Mesenchymal stem cell (in vitro differentiated cells and primary cell): ENCODE results near the gene CREM.

Experiments
- DNase-seq: peaks from one replicate; pipeline ENCODE4 v3.0.0-alpha.2; 2013
- H2AFZ ChIP-seq: one replicate; pipeline ENCODE4 v1.6.1; 2013; ENCODE audit warnings: low read depth, mild to moderate bottlenecking, control low read depth, inconsistent platforms, low read length, moderate library complexity
- H2AK5ac ChIP-seq: 2 replicates; pipeline ENCODE4 v1.6.1; 2013; ENCODE audit warnings: low read length, moderate library complexity, mild to moderate bottlenecking, inconsistent platforms; ENCODE audit not compliant: severe bottlenecking
- H2BK120ac ChIP-seq: one replicate; pipeline ENCODE4 v1.6.1; 2013; ENCODE audit warnings: low read depth, mild to moderate bottlenecking, inconsistent platforms, low read length, moderate library complexity
- H2BK12ac ChIP-seq, 2 experiments: one replicate each; pipeline ENCODE4 v1.6.1; 2013; ENCODE audit warnings: inconsistent platforms in 2 of 2, low read length in 2 of 2, mild to moderate bottlenecking in 2 of 2, moderate library complexity in 2 of 2, control low read depth in 1 of 2
- H2BK15ac ChIP-seq: one replicate; pipeline ENCODE4 v1.6.1; 2013; ENCODE audit warnings: mild to moderate bottlenecking, low read depth, inconsistent platforms; ENCODE audit not compliant: poor library complexity, severe bottlenecking
- H2BK5ac ChIP-seq: 2 replicates; pipeline ENCODE4 v1.6.1; 2013; ENCODE audit warnings: low read depth, mild to moderate bottlenecking, low read length, control low read depth, inconsistent platforms; ENCODE audit not compliant: poor library complexity, severe bottlenecking
- H3K14ac ChIP-seq, 2 experiments: one replicate each; pipeline ENCODE4 v1.6.1; 2013; ENCODE audit warnings: inconsistent platforms in 2 of 2, low read length in 2 of 2, control low read depth in 1 of 2, mild to moderate bottlenecking in 1 of 2, moderate library complexity in 1 of 2
- H3K18ac ChIP-seq, 2 experiments: one replicate each; pipeline ENCODE4 v1.6.1; 2013; ENCODE audit warnings: inconsistent platforms in 2 of 2, low read length in 2 of 2, control low read depth in 1 of 2, low read depth in 1 of 2, mild to moderate bottlenecking in 1 of 2
- H3K23ac ChIP-seq, 2 experiments: one replicate each; pipeline ENCODE4 v1.6.1; 2013; ENCODE audit warnings: inconsistent platforms in 2 of 2, low read length in 2 of 2, mild to moderate bottlenecking in 2 of 2, moderate library complexity in 2 of 2, control low read depth in 1 of 2
- H3K27ac ChIP-seq: 2 replicates; pipeline ENCODE4 v1.5.1; 2013; ENCODE audit warnings: mild to moderate bottlenecking, moderate library complexity, low read length, control low read depth, inconsistent platforms; ENCODE audit not compliant: poor library complexity, severe bottlenecking
- H3K27me3 ChIP-seq, 2 experiments: 2 replicates each; pipeline versions ENCODE4 v1.6.1 to v1.7.0; 2013; ENCODE audit warnings: low read length in 2 of 2, mild to moderate bottlenecking in 2 of 2, moderate library complexity in 2 of 2, control low read depth in 1 of 2, inconsistent platforms in 1 of 2; ENCODE audit not compliant: control insufficient read depth in 1 of 2, insufficient read depth in 1 of 2
- H3K36me3 ChIP-seq, 2 experiments: 2 replicates each; pipeline versions ENCODE4 v1.6.1 to v1.7.0; 2013; ENCODE audit warnings: low read length in 2 of 2, control low read depth in 1 of 2, inconsistent platforms in 1 of 2, low read depth in 1 of 2, mild to moderate bottlenecking in 1 of 2; ENCODE audit not compliant: insufficient read depth in 2 of 2, control insufficient read depth in 1 of 2
- H3K4ac ChIP-seq, 2 experiments: one replicate each; pipeline ENCODE4 v1.6.1; 2013; ENCODE audit warnings: inconsistent platforms in 2 of 2, low read length in 2 of 2, mild to moderate bottlenecking in 2 of 2, moderate library complexity in 2 of 2, control low read depth in 1 of 2, low read depth in 1 of 2
- H3K4me1 ChIP-seq: 2 replicates; pipeline ENCODE4 v1.6.1; 2013; ENCODE audit warnings: low read depth, low read length, control low read depth; ENCODE audit not compliant: control insufficient read depth, insufficient read depth
- H3K4me2 ChIP-seq: 2 replicates; pipeline ENCODE4 v1.6.1; 2013; ENCODE audit warnings: low read length, mild to moderate bottlenecking, inconsistent platforms; ENCODE audit not compliant: poor library complexity, severe bottlenecking
- H3K4me3 ChIP-seq, 2 experiments: 2 replicates each; pipeline versions ENCODE4 v1.5.1 to v1.7.0; 2013; ENCODE audit warnings: low read length in 2 of 2, mild to moderate bottlenecking in 2 of 2, control low read depth in 1 of 2, low read depth in 1 of 2; ENCODE audit not compliant: insufficient read depth in 1 of 2
- H3K79me1 ChIP-seq: replicated peaks from 2 replicates; pipeline ENCODE4 v1.6.1; 2013; ENCODE audit warnings: mild to moderate bottlenecking, control low read depth, low read length, inconsistent platforms; ENCODE audit not compliant: poor library complexity, severe bottlenecking
- H3K9ac ChIP-seq: 2 replicates; pipeline ENCODE4 v1.7.0; 2013; ENCODE audit warnings: mild to moderate bottlenecking, low read length, moderate library complexity
- H3K9me3 ChIP-seq: 2 replicates; pipeline ENCODE4 v1.7.0; 2013; ENCODE audit warnings: mild to moderate bottlenecking, low read length; ENCODE audit not compliant: control insufficient read depth
- H4K8ac ChIP-seq: one replicate; pipeline ENCODE4 v1.6.1; 2013; ENCODE audit warnings: inconsistent platforms, mild to moderate bottlenecking, low read length, moderate library complexity
- H4K91ac ChIP-seq: one replicate; pipeline ENCODE4 v1.6.1; 2013; ENCODE audit warnings: mild to moderate bottlenecking, low read length, inconsistent platforms
- WGBS: methylation state at CpG from one replicate; pipeline ENCODE4 v1.1.7; 2013; ENCODE audit warnings: mixed read lengths; 5-methylcytosine and 5-hydroxymethylcytosine counted together

CREM gene

DNA sequence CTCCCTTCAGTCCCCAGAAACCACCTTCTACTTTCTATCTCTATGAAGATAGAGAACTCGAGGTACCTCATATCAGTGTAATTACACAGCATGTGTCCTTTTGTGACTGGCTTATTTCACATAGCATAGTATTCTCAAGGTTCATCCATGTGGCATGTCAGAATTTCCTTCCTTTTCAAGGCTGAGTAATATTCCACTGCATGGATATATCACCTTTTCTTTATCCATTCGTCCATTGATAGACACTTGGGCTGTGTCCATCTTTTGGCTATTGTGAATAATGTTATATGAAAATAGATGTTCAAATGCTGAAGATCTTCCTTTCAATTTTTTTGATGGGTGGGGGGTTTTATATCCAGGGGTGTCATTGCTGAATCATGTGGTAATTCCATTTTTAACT is 117.9 kb downstream of the CREM start:
- Histone ChIP-seq H3K79me1 (no peaks in the 10 kb centered on the region), H2BK5ac (no peak overlapping the region), H3K36me3 (no peaks in the 10 kb centered on the region), H3K27me3 (no peaks in the 10 kb centered on the region), H3K27ac (no peak overlapping the region), H3K4me3 (no peak overlapping the region), H3K9me3 (no peaks in the 10 kb centered on the region), H2AK5ac (no peak overlapping the region), H4K91ac (no peak overlapping the region), H2AFZ (no peak overlapping the region), H3K4me1 (no peaks in the 10 kb centered on the region), H3K23ac (no peak overlapping the region), H3K4me2 (no peak overlapping the region), H4K8ac (no peak overlapping the region), H3K9ac (no peak overlapping the region), H3K18ac (no peak overlapping the region), H3K14ac (no peak overlapping the region), H3K4ac (no peak overlapping the region), H2BK15ac (no peak overlapping the region), H2BK120ac (no peak overlapping the region), H2BK12ac (no peak overlapping the region)
- no peak for DNase-seq
- WGBS, result 89% methylated on average over 1 of the region's 2 CpGs

DNA sequence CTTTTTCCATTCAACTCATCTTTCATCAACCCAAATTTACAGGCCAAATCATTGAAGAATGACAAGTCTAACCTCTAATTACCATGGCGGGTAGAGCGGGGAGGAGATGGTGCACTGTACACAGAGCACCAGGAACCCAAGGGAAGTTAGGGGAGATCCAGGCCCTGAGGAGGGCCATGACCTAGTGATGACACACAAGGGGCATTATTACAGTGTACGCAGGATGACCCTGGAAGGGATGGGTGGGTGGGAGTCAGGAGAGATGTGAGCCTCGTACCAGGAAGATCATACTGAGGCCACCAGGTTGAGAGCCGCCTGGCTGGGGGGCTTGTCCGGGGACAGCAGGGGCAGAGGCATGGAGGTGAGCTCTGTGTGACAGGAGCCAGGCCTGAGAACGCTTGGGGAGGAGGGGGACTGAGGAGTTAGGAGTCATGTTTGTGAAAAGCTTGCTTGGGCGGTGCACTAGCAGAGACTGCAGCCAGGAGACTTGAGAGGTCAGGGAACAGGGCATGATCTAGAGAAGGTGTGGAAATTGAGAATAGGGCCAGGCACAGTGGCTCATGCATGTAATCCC is 120.2 kb downstream of the CREM start:
- Histone ChIP-seq H2BK12ac (no peak overlapping the region), H3K9me3 (no peaks in the 10 kb centered on the region), H3K27ac (no peak overlapping the region), H3K4ac (no peak overlapping the region), H3K18ac (no peak overlapping the region), H2AFZ (no peak overlapping the region), H2BK15ac (no peak overlapping the region), H2BK5ac (no peak overlapping the region), H3K4me1 (no peaks in the 10 kb centered on the region), H3K14ac (no peak overlapping the region), H3K27me3 (no peaks in the 10 kb centered on the region), H2BK120ac (no peak overlapping the region), H3K4me3 (no peak overlapping the region), H3K4me2 (no peak overlapping the region), H3K36me3 (no peaks in the 10 kb centered on the region), H3K9ac (no peak overlapping the region), H4K8ac (no peak overlapping the region), H4K91ac (no peak overlapping the region), H3K79me1 (no peaks in the 10 kb centered on the region), H3K23ac (no peak overlapping the region), H2AK5ac (no peak overlapping the region)
- WGBS, result 87% methylated on average over 7 of the region's 8 CpGs
- no peak for DNase-seq

DNA sequence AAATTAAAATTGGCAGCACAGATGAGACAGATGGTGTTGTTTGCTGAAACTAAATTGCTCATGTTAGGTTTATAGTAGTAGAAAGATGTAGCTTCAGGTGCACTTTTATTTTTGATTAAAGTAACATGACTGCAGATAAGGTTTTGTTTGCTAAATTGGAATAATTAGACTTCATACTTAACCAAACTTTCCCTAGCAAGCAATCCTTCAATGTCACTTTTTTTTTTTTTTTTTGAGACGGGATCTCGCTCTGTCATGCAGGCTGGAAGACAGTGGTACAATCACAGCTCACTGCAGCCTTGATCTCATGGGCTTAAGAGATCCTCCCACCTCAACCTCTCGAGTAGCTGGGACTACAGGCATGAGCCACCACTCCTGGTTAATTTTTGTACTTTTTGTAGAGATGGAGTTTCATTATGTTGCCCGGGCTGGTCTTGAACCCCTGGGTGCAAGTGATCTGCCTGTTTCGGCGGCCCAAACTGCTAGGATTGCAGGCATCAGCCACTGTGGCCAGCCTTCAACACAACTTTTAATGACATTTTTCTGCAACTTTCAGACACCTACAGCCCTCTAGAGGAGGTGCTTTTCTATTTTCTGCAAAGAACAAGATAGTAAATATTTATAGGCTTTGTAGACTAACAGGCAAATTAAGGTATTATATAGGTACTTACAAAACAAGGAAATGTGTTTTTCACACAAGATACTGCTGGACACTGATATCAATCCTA is 124.9 kb downstream of the CREM start:
- Histone ChIP-seq H3K4ac (no peak overlapping the region), H3K4me2 (no peak overlapping the region), H3K79me1 (no peaks in the 10 kb centered on the region), H3K9me3 (no peaks in the 10 kb centered on the region), H3K27ac (no peak overlapping the region), H2AFZ (no peak overlapping the region), H4K91ac (no peak overlapping the region), H3K36me3 (no peaks in the 10 kb centered on the region), H3K14ac (no peak overlapping the region), H3K27me3 (no peaks in the 10 kb centered on the region), H3K23ac (no peak overlapping the region), H3K18ac (no peak overlapping the region), H2AK5ac (no peak overlapping the region), H2BK12ac (no peak overlapping the region), H2BK15ac (no peak overlapping the region), H3K9ac (no peak overlapping the region), H2BK120ac (no peak overlapping the region), H3K4me1 (no peaks in the 10 kb centered on the region), H3K4me3 (no peak overlapping the region), H2BK5ac (no peak overlapping the region), H4K8ac (no peak overlapping the region)
- WGBS, result 100% methylated on average over 3 of the region's 6 CpGs
- no peak for DNase-seq

DNA sequence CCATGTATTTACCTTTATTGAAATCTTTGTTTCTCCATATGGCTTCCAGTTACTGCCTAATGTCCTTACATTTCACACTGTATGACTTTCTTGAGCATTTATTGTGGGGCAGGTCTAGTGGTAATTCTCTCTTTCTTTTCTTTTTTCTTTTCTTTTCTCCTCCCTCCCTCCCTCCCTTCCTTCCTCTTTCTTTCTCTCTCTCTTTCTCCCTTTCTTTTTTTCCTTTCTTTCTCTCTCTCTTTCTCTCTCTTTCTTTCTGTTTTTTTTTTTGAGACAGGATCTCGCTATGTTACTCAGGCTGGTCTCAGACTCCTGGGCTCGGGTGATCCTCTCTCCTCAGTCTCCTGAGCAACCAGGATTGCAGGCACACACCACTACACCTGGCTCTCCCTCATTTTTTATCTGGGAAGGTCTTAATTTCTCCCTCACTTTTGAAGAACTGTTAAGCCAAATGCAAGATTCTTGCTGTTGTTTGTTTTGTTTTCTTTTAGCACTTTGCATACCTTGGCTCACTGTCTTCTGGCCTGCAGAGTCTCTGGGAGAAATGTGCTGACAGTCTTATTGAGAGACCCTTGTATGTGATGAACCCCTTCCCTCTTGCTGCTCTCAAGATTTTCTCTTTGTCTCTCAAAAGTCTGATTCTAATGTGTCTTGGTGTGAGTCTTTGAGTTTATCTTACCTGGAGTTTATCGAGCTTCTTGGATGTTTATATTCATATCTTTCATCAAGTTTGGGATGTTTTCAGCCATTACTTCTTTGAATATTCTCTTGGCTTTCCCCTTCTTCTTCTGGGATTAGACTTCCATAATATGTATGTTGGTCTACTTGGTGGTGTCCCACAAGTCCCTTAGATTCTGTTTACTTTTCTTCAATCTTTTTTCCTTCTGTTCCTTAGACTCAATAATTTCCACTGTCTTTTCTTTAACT is 130.7 kb downstream of the CREM start:
- Histone ChIP-seq H2AK5ac (no peak overlapping the region), H3K14ac (no peak overlapping the region), H3K9me3 (peaks cover 14% of the 10 kb centered on the region), H3K18ac (no peak overlapping the region), H3K4me1 (peaks cover 4% of the 10 kb centered on the region), H3K4ac (no peak overlapping the region), H4K8ac (no peak overlapping the region), H3K79me1 (no peaks in the 10 kb centered on the region), H3K27me3 (no peaks in the 10 kb centered on the region), H2AFZ (no peak overlapping the region), H2BK120ac (no peak overlapping the region), H4K91ac (no peak overlapping the region), H3K23ac (no peak overlapping the region), H3K4me2 (no peak overlapping the region), H3K4me3 (peak overlapping the region in 1 of 2 experiments; percentile 14), H2BK12ac (no peak overlapping the region), H3K36me3 (no peaks in the 10 kb centered on the region), H2BK15ac (no peak overlapping the region), H3K9ac (no peak overlapping the region), H2BK5ac (no peak overlapping the region), H3K27ac (no peak overlapping the region)
- no peak for DNase-seq
- 91% methylated on average over 2 of the region's 3 CpGs for WGBS
